ENCODE results near the gene SMYD3. TPM values are rescaled to one million over a fixed set of nuclear protein-coding genes. Genes with fewer than 3 reads are reported as not detected.

The SMYD3 gene
- total RNA-seq, 3 donors from 2014 or later (not counting 1 experiment from before 2014, with no cell fraction given) = 43.6 to 48.0 (median 46.1) TPM

DNA sequence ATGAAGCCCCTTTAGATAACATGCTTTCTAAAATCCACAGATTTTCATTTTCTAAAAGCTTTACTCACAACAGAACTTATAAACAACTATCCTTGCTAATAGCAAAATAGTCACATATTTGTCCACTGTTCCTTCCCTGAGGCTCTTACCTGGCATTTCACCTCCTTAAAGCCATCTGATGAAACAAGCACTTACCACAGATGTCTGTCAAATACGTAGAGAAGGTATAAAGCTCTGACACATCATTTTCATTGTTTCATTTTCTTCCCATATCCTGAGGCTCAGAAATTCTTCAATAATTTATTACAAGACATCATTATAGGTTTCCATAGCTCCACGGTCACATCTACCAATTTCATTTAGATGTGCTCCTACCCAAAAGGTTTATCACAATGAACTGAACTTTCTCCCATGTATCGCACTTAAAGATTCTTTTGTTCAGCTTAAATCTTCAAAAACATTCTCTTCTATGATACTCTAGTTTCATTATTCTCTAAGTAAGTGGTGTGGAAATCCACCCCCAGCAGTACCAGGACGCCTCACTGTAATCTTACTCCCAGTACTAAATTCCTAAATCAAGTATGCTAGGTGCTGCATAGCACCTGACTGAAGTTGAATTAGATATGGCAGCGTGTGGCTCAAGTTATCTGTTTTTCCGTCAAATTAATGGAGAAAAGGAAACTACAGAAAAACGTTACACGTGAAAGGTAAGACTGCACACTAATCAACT, 569.6 kb downstream of the SMYD3 start:
- H3K4me3 ChIP-seq (ENCODE audit: low read length) = no peak overlapping the region
- no peaks in the 10 kb centered on the region for H3K27me3 ChIP-seq (ENCODE audit: control insufficient read depth, insufficient read depth, low read length)
- intact Hi-C loops (cut with micrococcal nuclease) = no loop called here
- no peak for DNase-seq
- no peaks in the 10 kb centered on the region for H3K4me1 ChIP-seq (ENCODE audit: control insufficient read depth, insufficient read depth, low read length)
- H3K36me3 Mint-ChIP-seq = no peaks in the 10 kb centered on the region
- H3K4me3 Mint-ChIP-seq = no peak overlapping the region
- no peaks in the 10 kb centered on the region for H3K27me3 Mint-ChIP-seq (ENCODE audit: low read depth in 2 of 2)
- ATAC-seq = no peak
- 94% methylated on average over 7 of the region's 8 CpGs for WGBS (ENCODE audit: insufficient coverage)
- H3K27ac Mint-ChIP-seq = no peak overlapping the region
- no peaks in the 10 kb centered on the region for H3K9me3 Mint-ChIP-seq
- TF ChIP-seq, protein P1, sequence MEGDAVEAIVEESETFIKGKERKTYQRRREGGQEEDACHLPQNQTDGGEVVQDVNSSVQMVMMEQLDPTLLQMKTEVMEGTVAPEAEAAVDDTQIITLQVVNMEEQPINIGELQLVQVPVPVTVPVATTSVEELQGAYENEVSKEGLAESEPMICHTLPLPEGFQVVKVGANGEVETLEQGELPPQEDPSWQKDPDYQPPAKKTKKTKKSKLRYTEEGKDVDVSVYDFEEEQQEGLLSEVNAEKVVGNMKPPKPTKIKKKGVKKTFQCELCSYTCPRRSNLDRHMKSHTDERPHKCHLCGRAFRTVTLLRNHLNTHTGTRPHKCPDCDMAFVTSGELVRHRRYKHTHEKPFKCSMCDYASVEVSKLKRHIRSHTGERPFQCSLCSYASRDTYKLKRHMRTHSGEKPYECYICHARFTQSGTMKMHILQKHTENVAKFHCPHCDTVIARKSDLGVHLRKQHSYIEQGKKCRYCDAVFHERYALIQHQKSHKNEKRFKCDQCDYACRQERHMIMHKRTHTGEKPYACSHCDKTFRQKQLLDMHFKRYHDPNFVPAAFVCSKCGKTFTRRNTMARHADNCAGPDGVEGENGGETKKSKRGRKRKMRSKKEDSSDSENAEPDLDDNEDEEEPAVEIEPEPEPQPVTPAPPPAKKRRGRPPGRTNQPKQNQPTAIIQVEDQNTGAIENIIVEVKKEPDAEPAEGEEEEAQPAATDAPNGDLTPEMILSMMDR (IDR thresholded peaks at IDR 0.05) = no peak
- no peaks in the 10 kb centered on the region for H3K36me3 ChIP-seq (ENCODE audit: control insufficient read depth, insufficient read depth, low read length)
- H3K4me1 Mint-ChIP-seq = peaks cover 14 to 19% of the 10 kb centered on the region in 2 donors
- no peak overlapping the region for H3K27ac ChIP-seq (ENCODE audit: low read length)
- H3K9me3 ChIP-seq (ENCODE audit: control insufficient read depth, insufficient read depth, low read length) = no peaks in the 10 kb centered on the region

DNA sequence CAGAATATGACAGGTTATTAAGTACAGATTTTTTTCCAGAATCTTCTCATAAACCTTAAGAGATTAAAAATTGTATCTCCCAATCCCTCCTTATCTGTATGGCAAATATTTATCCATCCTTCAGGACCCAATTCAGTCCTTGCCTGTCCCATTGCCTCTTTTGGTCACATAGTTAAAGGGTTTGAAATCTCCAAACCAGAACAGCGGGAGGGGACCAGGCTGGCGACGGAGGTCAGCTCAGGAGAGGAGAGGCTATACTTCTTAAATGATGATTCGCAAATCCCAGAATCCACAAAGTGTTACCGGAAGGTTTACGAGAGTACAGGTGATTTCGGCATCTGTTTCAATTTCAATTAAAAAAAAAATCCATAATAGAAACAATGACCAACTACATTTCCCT, 572.7 kb downstream of the SMYD3 start:
- Histone ChIP-seq H3K4me1 (ENCODE audit: control insufficient read depth, insufficient read depth, low read length) (no peaks in the 10 kb centered on the region), H3K36me3 (ENCODE audit: control insufficient read depth, insufficient read depth, low read length) (no peaks in the 10 kb centered on the region), H3K27ac (ENCODE audit: low read length) (no peak overlapping the region), H3K9me3 (ENCODE audit: control insufficient read depth, insufficient read depth, low read length) (no peaks in the 10 kb centered on the region), H3K4me3 (ENCODE audit: low read length) (no peak overlapping the region), H3K27me3 (ENCODE audit: control insufficient read depth, insufficient read depth, low read length) (no peaks in the 10 kb centered on the region)
- Mint-ChIP-seq H3K36me3 (no peaks in the 10 kb centered on the region), H3K4me1 (peaks cover 5 to 12% of the 10 kb centered on the region in 2 donors), H3K27ac (no peak overlapping the region), H3K27me3 (ENCODE audit: low read depth in 2 of 2) (no peaks in the 10 kb centered on the region), H3K4me3 (no peak overlapping the region), H3K9me3 (no peaks in the 10 kb centered on the region)
- no peak for DNase-seq
- no peak for ATAC-seq
- TF ChIP-seq, protein P1 (IDR thresholded peaks at IDR 0.05) = no peak
- WGBS (ENCODE audit: insufficient coverage) = 99% methylated on average over 7 of the region's 7 CpGs
- intact Hi-C loops (cut with micrococcal nuclease) = no loop called here

DNA sequence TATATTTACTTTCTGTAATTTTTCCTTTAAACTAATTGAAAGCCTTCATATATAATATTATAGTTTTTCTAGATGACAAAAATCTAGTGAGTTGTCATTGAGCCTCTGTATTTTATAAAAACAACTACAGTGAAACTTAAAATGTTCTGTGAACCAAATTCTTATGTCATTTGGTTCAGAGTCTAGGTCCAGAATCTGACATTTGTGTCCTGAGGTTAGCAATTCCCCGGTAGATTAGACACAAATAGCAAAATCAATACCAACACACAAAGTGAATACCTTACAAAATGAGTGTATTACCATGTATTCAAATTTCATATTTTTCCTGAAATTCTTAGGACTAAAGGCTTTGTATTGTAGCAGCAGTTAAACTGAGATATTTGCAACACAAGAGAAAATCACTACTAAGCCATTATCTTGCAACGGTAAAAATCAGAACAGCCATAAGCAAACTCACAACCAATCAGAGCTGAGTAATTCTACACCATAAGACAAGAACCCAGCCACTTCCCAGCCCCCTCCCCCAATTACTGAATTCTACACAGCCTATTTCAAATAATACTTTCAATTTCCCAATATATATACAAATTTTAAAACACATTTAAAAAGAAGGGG, 573.5 kb downstream of the SMYD3 start:
- peaks cover 5 to 12% of the 10 kb centered on the region in 2 donors for H3K4me1 Mint-ChIP-seq
- H3K9me3 Mint-ChIP-seq = no peaks in the 10 kb centered on the region
- Histone ChIP-seq H3K9me3 (ENCODE audit: control insufficient read depth, insufficient read depth, low read length) (no peaks in the 10 kb centered on the region), H3K27me3 (ENCODE audit: control insufficient read depth, insufficient read depth, low read length) (no peaks in the 10 kb centered on the region), H3K27ac (ENCODE audit: low read length) (no peak overlapping the region), H3K4me1 (ENCODE audit: control insufficient read depth, insufficient read depth, low read length) (no peaks in the 10 kb centered on the region), H3K4me3 (ENCODE audit: low read length) (no peak overlapping the region), H3K36me3 (ENCODE audit: control insufficient read depth, insufficient read depth, low read length) (no peaks in the 10 kb centered on the region)
- H3K4me3 Mint-ChIP-seq = no peak overlapping the region
- intact Hi-C loops (cut with micrococcal nuclease) = no loop called here
- WGBS (ENCODE audit: insufficient coverage) = 90% methylated on average over 2 of the region's 2 CpGs
- TF ChIP-seq, protein P1 (IDR thresholded peaks at IDR 0.05) = no peak
- DNase-seq (no peak), ATAC-seq (no peak)
- H3K27ac Mint-ChIP-seq = no peak overlapping the region
- no peaks in the 10 kb centered on the region for H3K27me3 Mint-ChIP-seq (ENCODE audit: low read depth in 2 of 2)
- no peaks in the 10 kb centered on the region for H3K36me3 Mint-ChIP-seq

Data from natural killer cell (primary cell).